Stomach (tissue), 9 donors: ENCODE data around the gene SLC38A2. TPM values are rescaled to one million over a fixed set of nuclear protein-coding genes. Genes with fewer than 3 reads are reported as not detected.

ENCODE experiments used
- DNase-seq, 2 donors: peaks; one replicate each; pipeline versions ENCODE4 v3.0.0 to v3.0.0-alpha.2; 2013 to 2019
- H3K27ac ChIP-seq, 5 donors: fragments of 200-600 bp in 4 of 5; sonication (generic) in 4 of 5; one replicate each; pipeline ENCODE4 v1.5.1; 2013 to 2019; ENCODE audit warnings: mild to moderate bottlenecking in 1 of 5, moderate library complexity in 1 of 5
- H3K27me3 ChIP-seq, 3 donors: fragments of 200-600 bp; sonication (generic); one replicate each; pipeline ENCODE4 v1.5.1; 2017 to 2019; ENCODE audit warnings: mixed run types in 1 of 3
- H3K36me3 ChIP-seq, 4 donors: fragments of 200-600 bp; sonication (generic); 1 replicate in 3 of 4; 2 replicates in 1 of 4; pipeline ENCODE4 v1.5.1; 2016 to 2019
- H3K4me1 ChIP-seq, 4 donors: fragments of 200-600 bp; sonication (generic); one replicate each; pipeline ENCODE4 v1.5.1; 2016 to 2019
- H3K4me3 ChIP-seq, 4 donors: fragments of 200-600 bp; sonication (generic) in 3 of 4; one replicate each; pipeline ENCODE4 v1.5.1; 2016 to 2019; ENCODE audit warnings: mild to moderate bottlenecking in 1 of 4
- H3K9me3 ChIP-seq, 4 donors: fragments of 200-600 bp; sonication (generic); one replicate each; pipeline ENCODE4 v1.5.1; 2016 to 2019
- EP300 ChIP-seq: sonication (generic); formaldehyde crosslinking; IDR thresholded peaks from one replicate; pipeline ENCODE4 v1.6.1; 2017; ENCODE audit warnings: antibody characterized with exemption
- POLR2A ChIP-seq, 4 donors: fragments of 450-650 bp; IDR thresholded peaks; one replicate each; pipeline ENCODE4 v1.6.1; 2016; ENCODE audit warnings: antibody characterized with exemption in 4 of 4, control low read depth in 2 of 4, mild to moderate bottlenecking in 1 of 4, moderate library complexity in 1 of 4
- POLR2AphosphoS5 ChIP-seq, 3 donors: sonication (generic); formaldehyde crosslinking; IDR thresholded peaks; one replicate each; pipeline ENCODE4 v1.6.1; 2016; ENCODE audit warnings: antibody characterized with exemption in 3 of 3
- WGBS, 5 donors: extraction: QIAGEN DNeasy Blood & Tissue Kit in 3 of 5; methylation state at CpG; one replicate each; pipeline versions ENCODE4 v1.1.5 to v1.1.7; 2013 to 2018; 5-methylcytosine and 5-hydroxymethylcytosine counted together
- intact Hi-C: fragments of 100-400 bp; cut with DNase I; formaldehyde crosslinking; loops from one replicate; pipeline ENCODE4 v1.15.1; 2023; ENCODE audit warnings: low total_unique reads
- polyA plus RNA-seq, 3 donors: library from polyadenylated mRNA; stranded (reverse); fragments of 200-250 nt; gene quantifications; one replicate each; pipeline ENCODE4 v1.2.3, GENCODE V29; 2013
- total RNA-seq, 5 donors: library from RNA; depleted of rRNA; stranded (reverse); fragments of >200 nt; gene quantifications; one replicate each; pipeline versions ENCODE4 v1.1.0 to v1.2.3, GENCODE V29; 2014 to 2016
- TF ChIP-seq, protein P1 (sequence below), 7 experiments: fragments of 450-650 bp in 4 of 7; fragments of 200-600 bp in 3 of 7; sonication (generic) in 3 of 7; IDR thresholded peaks; one replicate each; pipeline ENCODE4 v1.5.1; 2016 to 2019; ENCODE audit warnings: antibody characterized with exemption in 7 of 7, control low read depth in 2 of 7, mild to moderate bottlenecking in 1 of 7
- donor health status: healthy with polysubstance abuse.
- donor health status: Bipolar disorder and iron deficiency.
- donor health status: healthy.

SLC38A2 gene
- total and polyA plus RNA-seq, 8 donors: 26.6 to 716 (median 157) TPM

DNA sequence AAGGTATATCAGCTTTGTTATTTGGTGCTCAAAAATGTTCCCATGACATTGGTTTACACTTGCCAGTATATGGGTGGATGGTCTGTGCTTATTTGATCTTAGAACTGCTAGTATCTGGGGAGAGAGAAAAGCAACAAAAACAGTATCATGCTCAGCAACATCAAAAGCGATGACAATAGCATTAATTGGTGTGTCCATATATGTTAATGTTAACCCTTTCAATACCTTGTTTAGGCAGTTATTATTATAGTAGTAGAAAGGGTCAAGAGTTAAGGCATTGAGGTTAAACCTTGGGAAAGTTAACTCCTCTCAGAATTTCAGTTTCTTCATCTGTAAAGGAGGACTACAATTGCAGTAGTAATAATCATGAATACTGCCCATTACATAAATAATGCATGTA is 37.4 kb upstream of the SLC38A2 start:
- H3K27ac ChIP-seq: no peak overlapping the region
- WGBS, 5 donors: 79 to 94% (median 87%) methylated on average over 1 of the region's 1 CpG
- intact Hi-C loops: no loop called here

DNA sequence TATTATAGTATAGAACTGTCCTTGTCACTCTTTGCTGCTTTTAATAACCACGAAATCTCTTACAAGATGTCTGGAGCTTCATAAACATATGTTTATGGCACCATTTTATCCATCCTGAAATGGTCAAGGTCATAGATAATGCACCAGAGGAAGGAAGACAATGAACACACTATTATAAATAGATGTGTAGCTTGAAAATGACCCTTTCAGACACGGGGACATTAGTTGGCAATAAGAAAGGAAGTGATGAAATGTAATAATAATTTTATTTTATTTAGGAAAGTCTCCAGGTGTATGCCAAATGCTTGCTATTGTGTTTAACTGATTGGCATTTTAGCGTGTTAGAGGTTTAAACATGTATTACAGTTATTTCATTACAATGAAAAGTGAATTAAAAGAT is 36.8 kb upstream of the SLC38A2 start:
- DNase-seq: no peak
- Histone ChIP-seq H3K27me3 (no peaks in the 10 kb centered on the region), H3K4me3 (no peak overlapping the region), H3K36me3 (no peaks in the 10 kb centered on the region), H3K27ac (no peak overlapping the region), H3K9me3 (no peaks in the 10 kb centered on the region), H3K4me1 (peaks cover 0 to 11% (median 8%) of the 10 kb centered on the region in 4 donors)
- 57 to 76% (median 60%) methylated on average over 3 of the region's 3 CpGs for WGBS, 5 donors
- TF ChIP-seq EP300 (no peak), POLR2A (IDR thresholded peaks at IDR 0.05) (no peak), POLR2AphosphoS5 (IDR thresholded peaks at IDR 0.05) (no peak)
- TF ChIP-seq, protein P1, sequence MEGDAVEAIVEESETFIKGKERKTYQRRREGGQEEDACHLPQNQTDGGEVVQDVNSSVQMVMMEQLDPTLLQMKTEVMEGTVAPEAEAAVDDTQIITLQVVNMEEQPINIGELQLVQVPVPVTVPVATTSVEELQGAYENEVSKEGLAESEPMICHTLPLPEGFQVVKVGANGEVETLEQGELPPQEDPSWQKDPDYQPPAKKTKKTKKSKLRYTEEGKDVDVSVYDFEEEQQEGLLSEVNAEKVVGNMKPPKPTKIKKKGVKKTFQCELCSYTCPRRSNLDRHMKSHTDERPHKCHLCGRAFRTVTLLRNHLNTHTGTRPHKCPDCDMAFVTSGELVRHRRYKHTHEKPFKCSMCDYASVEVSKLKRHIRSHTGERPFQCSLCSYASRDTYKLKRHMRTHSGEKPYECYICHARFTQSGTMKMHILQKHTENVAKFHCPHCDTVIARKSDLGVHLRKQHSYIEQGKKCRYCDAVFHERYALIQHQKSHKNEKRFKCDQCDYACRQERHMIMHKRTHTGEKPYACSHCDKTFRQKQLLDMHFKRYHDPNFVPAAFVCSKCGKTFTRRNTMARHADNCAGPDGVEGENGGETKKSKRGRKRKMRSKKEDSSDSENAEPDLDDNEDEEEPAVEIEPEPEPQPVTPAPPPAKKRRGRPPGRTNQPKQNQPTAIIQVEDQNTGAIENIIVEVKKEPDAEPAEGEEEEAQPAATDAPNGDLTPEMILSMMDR (IDR thresholded peaks at IDR 0.05): no peak
- intact Hi-C loops: no loop called here

More for the DNA sequence above, 37.4 kb upstream of the SLC38A2 start:
- DNase-seq: no peak
- H3K27me3 ChIP-seq: no peaks in the 10 kb centered on the region
- TF ChIP-seq POLR2AphosphoS5 (IDR thresholded peaks at IDR 0.05): no peak
- no peak for TF ChIP-seq EP300
- TF ChIP-seq, protein P1 (IDR thresholded peaks at IDR 0.05): no peak
- TF ChIP-seq POLR2A (IDR thresholded peaks at IDR 0.05): no peak
- H3K4me1 ChIP-seq: peaks cover 0 to 16% (median 10%) of the 10 kb centered on the region in 4 donors
- H3K36me3 ChIP-seq: no peaks in the 10 kb centered on the region
- H3K4me3 ChIP-seq: no peak overlapping the region
- no peaks in the 10 kb centered on the region for H3K9me3 ChIP-seq

DNA sequence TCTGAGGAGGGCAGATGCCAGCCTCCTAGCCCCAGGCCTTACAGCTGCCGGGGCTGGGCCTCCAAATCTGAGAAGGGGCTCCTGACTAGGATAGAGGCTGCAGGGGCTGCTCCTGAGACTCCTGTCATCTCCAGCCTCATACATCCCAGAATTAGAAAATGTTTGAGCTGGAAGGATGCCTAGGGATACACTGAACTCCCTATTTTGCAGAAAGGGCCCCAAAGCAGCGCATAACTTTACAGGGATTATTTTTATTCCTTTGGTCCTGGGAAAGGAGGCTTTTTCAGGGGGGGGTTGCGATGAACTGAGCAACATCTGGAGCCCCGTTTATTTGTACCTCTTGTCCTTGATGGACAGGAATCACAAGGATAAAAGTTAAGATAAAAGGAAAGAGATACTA is 35.9 kb upstream of the SLC38A2 start:
- H3K4me1 ChIP-seq: peaks cover 2 to 15% (median 6%) of the 10 kb centered on the region in 4 donors
- H3K27ac ChIP-seq: no peak overlapping the region
- 80 to 87% (median 86%) methylated on average over 4 of the region's 4 CpGs for WGBS, 5 donors
- no peak overlapping the region for H3K4me3 ChIP-seq
- TF ChIP-seq POLR2A (IDR thresholded peaks at IDR 0.05): no peak
- TF ChIP-seq POLR2AphosphoS5 (IDR thresholded peaks at IDR 0.05): no peak
- no peak for TF ChIP-seq EP300
- no peaks in the 10 kb centered on the region for H3K36me3 ChIP-seq
- intact Hi-C loops: no loop called here
- no peak for DNase-seq
- no peaks in the 10 kb centered on the region for H3K9me3 ChIP-seq
- H3K27me3 ChIP-seq: no peaks in the 10 kb centered on the region

DNA sequence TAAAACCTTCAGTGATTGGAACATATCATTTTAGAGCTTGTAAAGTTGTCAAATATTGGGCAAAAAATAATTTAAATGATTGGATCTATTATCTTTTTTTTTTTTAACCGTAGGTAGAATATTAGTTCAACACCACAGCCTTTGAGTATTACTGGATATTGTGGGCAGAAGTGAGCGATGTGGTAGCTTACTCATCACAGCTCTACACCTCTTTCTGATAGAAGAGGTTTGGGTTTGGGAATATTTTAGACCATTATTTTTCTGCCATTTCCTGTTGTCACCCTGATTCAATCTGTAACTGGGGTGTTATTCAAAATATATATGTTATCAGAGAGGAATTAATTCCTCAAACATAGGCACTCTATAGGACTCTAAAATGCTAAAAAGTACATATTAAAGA is 34.8 kb upstream of the SLC38A2 start:
- WGBS, 5 donors: 80 to 97% (median 90%) methylated on average over 2 of the region's 2 CpGs
- peaks cover 8 to 21% (median 15%) of the 10 kb centered on the region in 4 donors for H3K4me1 ChIP-seq

More for the DNA sequence above, 34.8 kb upstream of the SLC38A2 start:
- Histone ChIP-seq H3K27ac (no peak overlapping the region), H3K27me3 (no peaks in the 10 kb centered on the region), H3K9me3 (no peaks in the 10 kb centered on the region), H3K4me3 (no peak overlapping the region), H3K36me3 (no peaks in the 10 kb centered on the region)
- TF ChIP-seq, protein P1 (IDR thresholded peaks at IDR 0.05): no peak
- TF ChIP-seq POLR2AphosphoS5 (IDR thresholded peaks at IDR 0.05) (no peak), EP300 (no peak), POLR2A (IDR thresholded peaks at IDR 0.05) (no peak)
- DNase-seq: no peak
- intact Hi-C loops: no loop called here
